Measurements from ENCODE around the gene ART1.
"Not testable (repeated sequence)": the region's sequence is repeated elsewhere in the genome, so short reads cannot be mapped to it uniquely, and the experiment has no call there.

Gene ART1

GRCh38 chr11:3635641-3636375 lies 9.1 kb upstream of the ART1 start:
- no peak for FAIRE-seq

- no peak for FAIRE-seq
These were observed 7.7 kb upstream of the ART1 start for GRCh38 chr11:3637201-3637600.

- FAIRE-seq = no peak
These were observed 6.4 kb upstream of the ART1 start for GRCh38 chr11:3638513-3638912.

- no peak for FAIRE-seq
These were observed 5.1 kb upstream of the ART1 start for GRCh38 chr11:3639841-3640240.

GRCh38 chr11:3641191-3641590 lies 3.7 kb upstream of the ART1 start:
- no peak for FAIRE-seq

- no peak for FAIRE-seq
These were observed 3.2 kb upstream of the ART1 start, which contains the start of gene ART5 for GRCh38 chr11:3641701-3642070. ART5 (minus strand) TSS chr11:3641992; CDS start chr11:3641862, 130 bp downstream.

- FAIRE-seq = no peak
These were observed 2.6 kb upstream of the ART1 start for GRCh38 chr11:3642071-3642951.

- FAIRE-seq = not testable (repeated sequence)
These were observed 1.8 kb upstream of the ART1 start for GRCh38 chr11:3643102-3643546.

GRCh38 chr11:3645552-3645951 lies 624 bp downstream of the ART1 start:
- no peak for FAIRE-seq

GRCh38 chr11:3648843-3649242 lies 3.9 kb downstream of the ART1 start:
- FAIRE-seq = not testable (repeated sequence)

GRCh38 chr11:3649374-3649773 lies 4.4 kb downstream of the ART1 start:
- not testable (repeated sequence) for FAIRE-seq

GRCh38 chr11:3652514-3652913 lies 7.6 kb downstream of the ART1 start:
- not testable (repeated sequence) for FAIRE-seq

GRCh38 chr11:3655547-3655946 lies 10.6 kb downstream of the ART1 start:
- no peak for FAIRE-seq

- FAIRE-seq = not testable (repeated sequence)
These were observed 12.4 kb downstream of the ART1 start for GRCh38 chr11:3657331-3657730.

GRCh38 chr11:3658252-3658651 lies 13.3 kb downstream of the ART1 start:
- no peak for FAIRE-seq

- FAIRE-seq = no peak
These were observed 14.9 kb downstream of the ART1 start for GRCh38 chr11:3659595-3660515.

GRCh38 chr11:3660960-3661359 lies 16.0 kb downstream of the ART1 start:
- FAIRE-seq = no peak

GRCh38 chr11:3662856-3663255 lies 17.9 kb downstream of the ART1 start:
- FAIRE-seq = no peak

GRCh38 chr11:3664032-3664630 lies 19.2 kb downstream of the ART1 start:
- FAIRE-seq = no peak

- FAIRE-seq = no peak
These were observed 20.6 kb downstream of the ART1 start for GRCh38 chr11:3665336-3666022.

GRCh38 chr11:3666023-3666530 lies 21.1 kb downstream of the ART1 start:
- FAIRE-seq = no peak

Measured in endometrium (tissue), 2 donors.